ENCODE results near the gene MGAT4B. TPM values are rescaled to one million over a fixed set of nuclear protein-coding genes. Genes with fewer than 3 reads are reported as not detected.
"Not testable (repeated sequence)": the region's sequence is repeated elsewhere in the genome, so short reads cannot be mapped to it uniquely, and the experiment has no call there.

Gene MGAT4B
- polyA plus RNA-seq, 2 of the 4 experiments (the other 2 are of a cell fraction), result 57.4 to 166 TPM

DNA sequence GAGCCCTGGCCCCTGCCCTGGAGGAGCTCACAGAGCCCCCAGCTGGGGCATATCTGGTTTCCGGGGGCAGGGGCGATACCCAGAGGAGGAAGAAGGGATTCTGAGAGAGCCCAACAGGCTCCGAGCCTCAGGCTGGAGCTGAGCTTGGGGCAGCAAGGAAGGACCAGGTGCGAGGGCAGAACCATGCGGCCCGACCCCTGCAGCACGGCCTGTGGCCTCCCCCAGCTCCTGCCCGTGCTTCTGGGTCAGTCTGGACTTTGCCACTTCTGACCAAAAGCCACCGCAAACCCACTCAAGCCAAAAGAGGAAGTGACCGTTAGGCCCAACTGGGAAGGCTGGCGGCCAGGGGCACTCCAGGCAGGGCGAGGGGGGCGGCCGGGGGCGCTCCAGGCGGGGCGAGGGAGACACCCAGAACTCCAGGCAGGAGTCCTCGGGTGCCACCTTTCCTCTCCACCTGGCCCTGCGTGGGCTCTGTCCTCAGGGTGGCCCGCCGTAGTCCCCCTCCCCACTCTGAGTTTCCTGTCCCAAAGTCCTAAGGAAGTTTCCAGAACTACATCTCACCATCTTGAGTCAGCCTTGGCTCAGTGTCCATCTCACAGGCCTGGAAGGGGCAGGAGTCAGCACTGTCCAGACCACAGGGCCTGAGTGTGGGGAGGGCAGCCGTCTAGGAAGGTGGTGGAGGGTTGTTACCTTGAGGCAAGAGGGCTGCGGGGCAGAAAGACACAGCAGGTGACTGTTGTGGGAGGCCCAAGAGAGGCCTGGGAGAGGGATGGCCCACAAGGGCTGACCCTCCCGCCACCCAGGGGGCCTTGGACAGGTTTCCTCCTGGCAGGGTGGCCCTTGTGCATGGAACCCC is 13.8 kb downstream of the MGAT4B start:
- Histone ChIP-seq H3K4me1 (peaks cover 14% of the 10 kb centered on the region; the same call in 2 of the 3 replicates), H3K4me3 (no peak overlapping the region), H3K9me3 (no peaks in the 10 kb centered on the region), H3K27ac (no peak overlapping the region), H3K4me2 (no peak overlapping the region)
- ATAC-seq (no peak), DNase-seq (ENCODE audit: low read depth in 1 of 2, low spot score in 1 of 2) (no peak), FAIRE-seq (no peak)
- TF ChIP-seq ATOH8 (CRISPR knock-in tag; IDR thresholded peaks at IDR 0.05; ENCODE audit: low read depth) (no peak), CHD2 (IDR thresholded peaks at IDR 0.05; ENCODE audit: low read length, partially characterized antibody) (no peak), FOXS1 (CRISPR knock-in tag; IDR thresholded peaks at IDR 0.05) (no peak), BHLHE40 (IDR thresholded peaks at IDR 0.05; ENCODE audit: low read depth, low read length) (no peak), FOSB (CRISPR knock-in tag; IDR thresholded peaks at IDR 0.05) (no peak), MAFK (IDR thresholded peaks at IDR 0.05; ENCODE audit: partially characterized antibody) (no peak)
- ChIA-PET CTCF (interaction anchor here (0.6 to 6.4 kb wide), 7 partner anchors 10 to 56 kb away, joined by 3 to 68 read pairs (median 12); no protein-coding TSS in a partner anchor), POLR2A (no interaction called here)
- 94% methylated on average over 21 of the region's 24 CpGs for WGBS (ENCODE audit: missing lambda C conversion rate)

DNA sequence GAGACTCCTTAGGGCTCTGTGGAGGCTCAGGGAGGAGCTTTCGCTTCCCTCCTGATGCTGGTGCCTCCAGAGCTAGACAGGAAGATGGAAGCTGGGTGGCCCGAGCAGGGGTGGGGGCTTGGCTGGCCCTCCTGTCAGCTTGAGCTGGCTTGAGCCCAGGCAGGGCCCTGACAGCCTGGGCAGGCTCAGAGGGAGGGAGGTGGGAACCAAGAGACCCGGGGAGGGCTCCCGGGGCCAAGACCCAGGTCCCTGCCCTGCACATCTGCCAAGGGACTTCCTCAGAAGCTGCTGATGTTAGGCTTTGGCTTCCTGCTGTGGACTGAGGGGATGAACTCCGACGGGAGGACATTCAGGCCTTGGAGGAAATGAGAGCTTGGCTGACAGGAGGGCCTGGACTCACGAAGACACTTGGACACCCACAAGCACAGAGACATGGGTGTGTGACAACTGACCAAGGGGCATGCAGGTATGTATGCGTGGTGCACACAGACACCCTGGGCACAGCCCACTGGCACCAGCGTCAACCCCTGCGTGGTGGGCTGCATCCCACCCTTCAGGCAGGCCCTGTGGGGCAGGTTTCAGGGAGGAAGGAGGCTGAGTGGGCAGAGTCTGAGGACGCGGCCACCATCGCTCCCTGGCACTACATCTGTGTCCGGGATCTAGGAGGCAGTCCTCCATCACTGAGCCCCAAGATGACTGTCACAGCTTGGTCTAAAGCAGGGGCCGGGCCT is 14.6 kb downstream of the MGAT4B start:
- FAIRE-seq (no peak), ATAC-seq (no peak), DNase-seq (ENCODE audit: low read depth in 1 of 2, low spot score in 1 of 2) (no peak)
- no peak overlapping the region for H3K4me3 ChIP-seq
- ChIA-PET POLR2A (no interaction called here), CTCF (interaction anchor here (0.6 to 6.4 kb wide), 7 partner anchors 10 to 300 kb away, joined by 3 to 28 read pairs (median 4); no protein-coding TSS in a partner anchor)
- 84% methylated on average over 14 of the region's 15 CpGs for WGBS (ENCODE audit: missing lambda C conversion rate)
- no peaks in the 10 kb centered on the region for H3K9me3 ChIP-seq
- no peak overlapping the region for H3K4me2 ChIP-seq
- H3K4me1 ChIP-seq, result peaks cover 14% of the 10 kb centered on the region; the same call in 2 of the 3 replicates
- no peak for TF ChIP-seq NFE2L2 (conservative IDR thresholded peaks at IDR 0.05; ENCODE audit: low read length)
- no peak for TF ChIP-seq HEYL (CRISPR knock-in tag; IDR thresholded peaks at IDR 0.05)
- TF ChIP-seq RAD21 (conservative IDR thresholded peaks at IDR 0.05 in 1 of 2, IDR thresholded peaks at IDR 0.05 in 1 of 2), result no peak
- no peak for TF ChIP-seq ATOH8 (CRISPR knock-in tag; IDR thresholded peaks at IDR 0.05; ENCODE audit: low read depth)
- no peak for TF ChIP-seq RCOR1 (IDR thresholded peaks at IDR 0.05; ENCODE audit: low read depth, low read length)
- TF ChIP-seq, protein P1, sequence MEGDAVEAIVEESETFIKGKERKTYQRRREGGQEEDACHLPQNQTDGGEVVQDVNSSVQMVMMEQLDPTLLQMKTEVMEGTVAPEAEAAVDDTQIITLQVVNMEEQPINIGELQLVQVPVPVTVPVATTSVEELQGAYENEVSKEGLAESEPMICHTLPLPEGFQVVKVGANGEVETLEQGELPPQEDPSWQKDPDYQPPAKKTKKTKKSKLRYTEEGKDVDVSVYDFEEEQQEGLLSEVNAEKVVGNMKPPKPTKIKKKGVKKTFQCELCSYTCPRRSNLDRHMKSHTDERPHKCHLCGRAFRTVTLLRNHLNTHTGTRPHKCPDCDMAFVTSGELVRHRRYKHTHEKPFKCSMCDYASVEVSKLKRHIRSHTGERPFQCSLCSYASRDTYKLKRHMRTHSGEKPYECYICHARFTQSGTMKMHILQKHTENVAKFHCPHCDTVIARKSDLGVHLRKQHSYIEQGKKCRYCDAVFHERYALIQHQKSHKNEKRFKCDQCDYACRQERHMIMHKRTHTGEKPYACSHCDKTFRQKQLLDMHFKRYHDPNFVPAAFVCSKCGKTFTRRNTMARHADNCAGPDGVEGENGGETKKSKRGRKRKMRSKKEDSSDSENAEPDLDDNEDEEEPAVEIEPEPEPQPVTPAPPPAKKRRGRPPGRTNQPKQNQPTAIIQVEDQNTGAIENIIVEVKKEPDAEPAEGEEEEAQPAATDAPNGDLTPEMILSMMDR (IDR thresholded peaks at IDR 0.05), result no peak
- TF ChIP-seq CBX8 (IDR thresholded peaks at IDR 0.05), result no peak
- no peak for TF ChIP-seq RNF2 (IDR thresholded peaks at IDR 0.05; ENCODE audit: borderline replicate concordance, low read depth)
- no peak for TF ChIP-seq ESRRA (IDR thresholded peaks at IDR 0.05; ENCODE audit: borderline replicate concordance, low read length)
- no peak for TF ChIP-seq JUN (IDR thresholded peaks at IDR 0.05)
- no peak for TF ChIP-seq HMGXB4 (CRISPR knock-in tag; IDR thresholded peaks at IDR 0.05; ENCODE audit: borderline replicate concordance)
- no peak for TF ChIP-seq TP53 (CRISPR knock-in tag; IDR thresholded peaks at IDR 0.05)
- no peak for TF ChIP-seq ZC3H11A (IDR thresholded peaks at IDR 0.05)
- TF ChIP-seq HOXA7 (CRISPR knock-in tag; IDR thresholded peaks at IDR 0.05), result no peak
- TF ChIP-seq, protein P2, sequence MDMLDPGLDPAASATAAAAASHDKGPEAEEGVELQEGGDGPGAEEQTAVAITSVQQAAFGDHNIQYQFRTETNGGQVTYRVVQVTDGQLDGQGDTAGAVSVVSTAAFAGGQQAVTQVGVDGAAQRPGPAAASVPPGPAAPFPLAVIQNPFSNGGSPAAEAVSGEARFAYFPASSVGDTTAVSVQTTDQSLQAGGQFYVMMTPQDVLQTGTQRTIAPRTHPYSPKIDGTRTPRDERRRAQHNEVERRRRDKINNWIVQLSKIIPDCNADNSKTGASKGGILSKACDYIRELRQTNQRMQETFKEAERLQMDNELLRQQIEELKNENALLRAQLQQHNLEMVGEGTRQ (IDR thresholded peaks at IDR 0.05), result no peak
- no peak for TF ChIP-seq MAZ (IDR thresholded peaks at IDR 0.05; ENCODE audit: borderline replicate concordance, low read depth, low read length)
- no peak for TF ChIP-seq BHLHE40 (IDR thresholded peaks at IDR 0.05; ENCODE audit: low read depth, low read length)
- no peak overlapping the region for H3K27ac ChIP-seq

DNA sequence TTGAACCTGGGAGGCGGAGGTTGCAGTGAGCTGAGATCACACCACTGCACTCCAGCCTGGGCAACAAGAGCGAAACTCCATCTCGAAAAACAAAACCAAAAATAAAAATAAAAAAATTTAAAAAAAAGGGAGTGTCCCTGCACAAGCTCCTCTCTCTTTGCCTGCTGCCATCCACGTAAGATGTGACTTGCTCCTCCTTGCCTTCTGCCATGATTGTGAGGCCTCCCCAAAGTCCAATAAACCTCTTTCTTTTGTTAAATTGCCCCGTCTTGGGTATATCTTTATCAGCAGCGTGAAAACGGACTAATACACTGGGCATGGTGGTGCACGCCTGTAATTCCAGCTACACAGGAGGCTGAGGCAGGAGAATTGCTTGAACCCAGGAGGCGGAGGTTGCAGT is 17.4 kb downstream of the MGAT4B start:
- H3K9me3 ChIP-seq; DNase-seq (ENCODE audit: low read depth in 1 of 2, low spot score in 1 of 2); H3K4me1 ChIP-seq; FAIRE-seq; H3K4me2 ChIP-seq; H3K4me3 ChIP-seq; ATAC-seq; POLR2A ChIA-PET; H3K27ac ChIP-seq: not testable (repeated sequence)
- CTCF ChIA-PET, result interaction anchor here (1.2 to 6.4 kb wide), 4 partner anchors 9 to 26 kb away, joined by 3 to 28 read pairs (median 10); no protein-coding TSS in a partner anchor
- 99% methylated on average over 8 of the region's 9 CpGs for WGBS (ENCODE audit: missing lambda C conversion rate)
